DND-41 (cell line): Measurements from ENCODE around the gene POLD1.

Experiments used
- CTCF ChIP-seq: IDR thresholded peaks from 2 replicates; pipeline ENCODE4 v1.5.1; 2012; ENCODE audit warnings: borderline replicate concordance, low read length, moderate library complexity, mild to moderate bottlenecking; ENCODE audit not compliant: poor library complexity, severe bottlenecking; ENCODE audit errors: extremely low read depth
- EZH2 ChIP-seq: IDR thresholded peaks from 3 replicates; pipeline ENCODE4 v1.6.1; 2012; ENCODE audit warnings: borderline replicate concordance, low read depth, mild to moderate bottlenecking, moderate library complexity, low read length, inconsistent platforms; ENCODE audit not compliant: severe bottlenecking

GRCh38 chr19:50427997-50428425 is 43.9 kb downstream of the POLD1 start:
- TF ChIP-seq CTCF (no peak), EZH2 (no peak)
